Hematopoietic multipotent progenitor cell (in vitro differentiated cells): Measurements from ENCODE around the gene CXCL3. TPM values are rescaled to one million over a fixed set of nuclear protein-coding genes. Genes with fewer than 3 reads are reported as not detected.

Experiments used
- small RNA-seq: library from RNA; depleted of rRNA; stranded (forward); fragments of <200 nt; gene quantifications from one replicate; pipeline ENCODE3, GENCODE V24; 2012
- total RNA-seq: library from RNA; depleted of rRNA; stranded (reverse); fragments of >200 nt; gene quantifications from one replicate; pipeline ENCODE4 v1.2.3, GENCODE V29; 2012

The CXCL3 gene
- total RNA-seq, 1 donor: 5.7 TPM

Small RNA genes lying within 50 kb of the gene (small RNA-seq; reads per million reads assigned to genes)
- not detected for gene RN7SL218P

Other genes with a start within 250 kb of the CXCL3 start
- gene CXCL6, start 202.0 kb downstream of the CXCL3 start, total RNA-seq: under 0.01 TPM
- 1.1 TPM for gene PF4V1, start 185.4 kb downstream of the CXCL3 start, total RNA-seq
- 0.27 TPM for gene CXCL1, start 169.3 kb downstream of the CXCL3 start, total RNA-seq
- 10.5 TPM for gene PF4, start 56.7 kb downstream of the CXCL3 start, total RNA-seq
- gene PPBP, start 50.5 kb downstream of the CXCL3 start, total RNA-seq: 17.8 TPM
- not detected for gene CXCL5, start 40.0 kb downstream of the CXCL3 start, total RNA-seq
- gene CXCL2, start 60.5 kb upstream of the CXCL3 start, total RNA-seq: 34.7 TPM
- gene MTHFD2L, start 119.4 kb upstream of the CXCL3 start, total RNA-seq: 15.6 TPM